ENCODE data around the gene MRPS6. TPM values are rescaled to one million over a fixed set of nuclear protein-coding genes. Genes with fewer than 3 reads are reported as not detected.

The MRPS6 gene
- total and polyA plus RNA-seq, 2 of the 4 experiments (the other 2 are of a cell fraction) = 7.5 to 35.1 TPM

GRCh38 chr21:34046917-34047316 lies 26.5 kb upstream of the MRPS6 start:
- Histone ChIP-seq H2AFZ (replicated peaks; ENCODE audit: low read length, poor library complexity) (no peak overlapping the region), H2AK5ac (ENCODE audit: low read depth, low read length) (no peak overlapping the region), H2BK20ac (ENCODE audit: low read depth, low read length) (no peak overlapping the region), H2BK5ac (ENCODE audit: low read depth, low read length, poor library complexity, severe bottlenecking) (no peak overlapping the region), H3K4me2 (ENCODE audit: low read depth, low read length) (no peak overlapping the region), H3K4me3 (ENCODE audit: insufficient read depth, low read depth, low read length) (no peak overlapping the region), H3K27ac (ENCODE audit: insufficient read depth, low read length) (no peak overlapping the region), H2AK9ac (replicated peaks; ENCODE audit: low read depth, low read length, poor library complexity) (no peak overlapping the region), H3K9me1 (ENCODE audit: insufficient read depth, low read length) (no peaks in the 10 kb centered on the region), H4K91ac (ENCODE audit: insufficient read depth, low read depth, low read length) (no peak overlapping the region), H3K4ac (ENCODE audit: low read depth, low read length) (no peak overlapping the region), H3K18ac (ENCODE audit: low read depth, low read length) (no peak overlapping the region), H3K23ac (ENCODE audit: low read depth, low read length) (no peak overlapping the region), H4K8ac (ENCODE audit: low read depth in 2 of 2, low read length in 2 of 2) (no peak overlapping the region), H4K5ac (ENCODE audit: low read depth, low read length) (no peak overlapping the region), H3K79me1 (ENCODE audit: low read depth in 1 of 2, low read length in 2 of 2) (no peaks in the 10 kb centered on the region), H3K9me3 (ENCODE audit: control insufficient read depth, insufficient read depth, low read length) (no peaks in the 10 kb centered on the region), H3K56ac (ENCODE audit: extremely low read depth, insufficient read depth, low read length) (no peak overlapping the region), H2BK120ac (ENCODE audit: low read depth, low read length) (no peak overlapping the region), H3K4me1 (ENCODE audit: control insufficient read depth, insufficient read depth, low read length) (no peaks in the 10 kb centered on the region), H2BK15ac (ENCODE audit: low read depth, low read length) (no peak overlapping the region), H3K9ac (ENCODE audit: low read depth, low read length) (no peak overlapping the region), H4K20me1 (ENCODE audit: insufficient read depth, low read length) (no peaks in the 10 kb centered on the region), H3K36me3 (ENCODE audit: control insufficient read depth, insufficient read depth, low read length) (no peaks in the 10 kb centered on the region), H3K14ac (replicated peaks; ENCODE audit: low read depth, low read length) (no peak overlapping the region), H3K27me3 (ENCODE audit: control insufficient read depth, insufficient read depth, low read length) (peaks cover 4% of the 10 kb centered on the region)
- no CpG with 5 or more reads among the region's 6 CpGs for WGBS, 2 experiments (ENCODE audit: extremely low coverage in 2 of 2, insufficient read length in 1 of 2)
- no TSS peak for BruUV-seq (replicated peaks)
- ChIA-PET CTCF (no interaction called here), POLR2A (ENCODE audit: unreplicated experiment) (no interaction called here)
- DNase-seq (no peak), ATAC-seq (ENCODE audit: low read depth) (no peak)
- intact Hi-C loops (cut with micrococcal nuclease) (no loop called here), in situ Hi-C loops (cut with MboI; ENCODE audit: low sequenced_read_pairs) (no loop called here), dilution Hi-C loops (cut with HindIII; ENCODE audit: low sequenced_read_pairs, unreplicated experiment) (no loop called here)
- TF ChIP-seq RFX5 (IDR thresholded peaks at IDR 0.05; ENCODE audit: low read depth, low read length) (no peak), MXI1 (IDR thresholded peaks at IDR 0.05; ENCODE audit: borderline replicate concordance, low read depth, low read length) (no peak), RAD21 (IDR thresholded peaks at IDR 0.05; ENCODE audit: low read length) (no peak), SMC3 (IDR thresholded peaks at IDR 0.05; ENCODE audit: low read depth, low read length) (no peak), POLR2A (IDR thresholded peaks at IDR 0.05; ENCODE audit: low read depth, low read length) (no peak)
